Thyroid gland (tissue), 4 donors: ENCODE measurements around the gene SCD5. TPM values are rescaled to one million over a fixed set of nuclear protein-coding genes. Genes with fewer than 3 reads are reported as not detected.

ENCODE experiments used
- DNase-seq, 2 donors: peaks; one replicate each; pipeline ENCODE4 v3.0.0-alpha.2; 2019
- H3K27ac ChIP-seq, 3 donors: fragments of 200-600 bp; sonication (generic); 1 replicate in 2 of 3; 2 replicates in 1 of 3; pipeline ENCODE4 v1.5.1; 2016 to 2019; ENCODE audit warnings: mild to moderate bottlenecking in 1 of 3, moderate library complexity in 1 of 3
- H3K27me3 ChIP-seq: fragments of 200-600 bp; sonication (generic); one replicate; pipeline ENCODE4 v1.5.1; 2019
- H3K36me3 ChIP-seq, 2 donors: fragments of 200-600 bp; sonication (generic); one replicate each; pipeline ENCODE4 v1.5.1; 2016 to 2019
- H3K4me1 ChIP-seq, 2 donors: fragments of 200-600 bp; sonication (generic); one replicate each; pipeline ENCODE4 v1.5.1; 2017 to 2019
- H3K4me3 ChIP-seq, 3 donors: fragments of 200-600 bp; sonication (generic); replicated peaks in 1 of 3; 1 replicate in 2 of 3; 2 replicates in 1 of 3; pipeline ENCODE4 v1.5.1; 2016; ENCODE audit warnings: mild to moderate bottlenecking in 1 of 3
- H3K9me3 ChIP-seq: fragments of 200-600 bp; sonication (generic); one replicate; pipeline ENCODE4 v1.5.1; 2017
- CTCF ChIP-seq, 6 experiments: fragments of 200-600 bp in 3 of 6; fragments of 450-650 bp in 3 of 6; sonication (generic) in 3 of 6; IDR thresholded peaks; one replicate each; pipeline ENCODE4 v1.5.1; 2016 to 2019; ENCODE audit warnings: antibody characterized with exemption in 6 of 6, mild to moderate bottlenecking in 2 of 6, inconsistent platforms in 1 of 6, moderate library complexity in 1 of 6
- POLR2A ChIP-seq, 2 donors: fragments of 450-650 bp; IDR thresholded peaks; one replicate each; pipeline ENCODE4 v1.6.1; 2017; ENCODE audit warnings: antibody characterized with exemption in 2 of 2, mild to moderate bottlenecking in 2 of 2, moderate library complexity in 1 of 2
- WGBS, 2 donors: methylation state at CpG; one replicate each; pipeline ENCODE4 v1.1.5; 2017; 5-methylcytosine and 5-hydroxymethylcytosine counted together
- intact Hi-C: fragments of 100-400 bp; cut with DNase I; formaldehyde crosslinking; loops from one replicate; pipeline ENCODE4 v1.15.1; 2023
- total RNA-seq, 4 donors: library from RNA; depleted of rRNA; stranded (reverse); fragments of >200 nt; gene quantifications; one replicate each; pipeline ENCODE4 v1.2.3, GENCODE V29; 2016

SCD5 gene
- total RNA-seq, 4 donors from 2014 or later: 47.0 to 96.4 (median 54.8) TPM

- no peaks in the 10 kb centered on the region for H3K36me3 ChIP-seq
- H3K27ac ChIP-seq: no peak overlapping the region
- intact Hi-C loops: no loop called here
- no peak for DNase-seq
- no peaks in the 10 kb centered on the region for H3K9me3 ChIP-seq
- WGBS, 2 donors: 84 to 90% methylated on average over 4 of the region's 4 CpGs
- no peak overlapping the region for H3K4me3 ChIP-seq
- no peaks in the 10 kb centered on the region for H3K27me3 ChIP-seq
- no peak for TF ChIP-seq POLR2A (IDR thresholded peaks at IDR 0.05)
- no peak for TF ChIP-seq CTCF (IDR thresholded peaks at IDR 0.05)
- peaks cover 10 to 15% of the 10 kb centered on the region in 2 donors for H3K4me1 ChIP-seq
Measured at GRCh38 chr4:82694892-82695291, 103.7 kb downstream of the SCD5 start.

- no peaks in the 10 kb centered on the region for H3K36me3 ChIP-seq
- no peak overlapping the region for H3K4me3 ChIP-seq
- no peak for DNase-seq
- H3K4me1 ChIP-seq: peaks cover 10 to 15% of the 10 kb centered on the region in 2 donors
- intact Hi-C loops: no loop called here
- H3K27ac ChIP-seq: no peak overlapping the region
- H3K27me3 ChIP-seq: no peaks in the 10 kb centered on the region
- H3K9me3 ChIP-seq: no peaks in the 10 kb centered on the region
- TF ChIP-seq POLR2A (IDR thresholded peaks at IDR 0.05) (no peak), CTCF (IDR thresholded peaks at IDR 0.05) (no peak)
- WGBS, 2 donors: 86 to 91% methylated on average over 8 of the region's 8 CpGs
Measured at GRCh38 chr4:82694046-82694445, 104.5 kb downstream of the SCD5 start.

GRCh38 chr4:82692101-82692780 is 106.4 kb downstream of the SCD5 start:
- no peak for TF ChIP-seq POLR2A (IDR thresholded peaks at IDR 0.05)
- TF ChIP-seq CTCF (IDR thresholded peaks at IDR 0.05): no peak
- Histone ChIP-seq H3K9me3 (no peaks in the 10 kb centered on the region), H3K27ac (peak overlapping the region; percentile 13 to 58 (median 20)), H3K36me3 (no peaks in the 10 kb centered on the region), H3K4me1 (peaks cover 10 to 15% of the 10 kb centered on the region in 2 donors), H3K27me3 (no peaks in the 10 kb centered on the region), H3K4me3 (no peak overlapping the region)
- peak; percentile 76 to 87 for DNase-seq
- WGBS, 2 donors: 54 to 92% methylated on average over 7 to 8 of the region's 18 CpGs
- intact Hi-C loops: no loop called here

GRCh38 chr4:82691431-82691830 is 107.2 kb downstream of the SCD5 start:
- H3K36me3 ChIP-seq: no peaks in the 10 kb centered on the region
- no peak overlapping the region for H3K4me3 ChIP-seq
- H3K27ac ChIP-seq: no peak overlapping the region
- TF ChIP-seq CTCF (IDR thresholded peaks at IDR 0.05) (no peak), POLR2A (IDR thresholded peaks at IDR 0.05) (no peak)
- H3K4me1 ChIP-seq: peaks cover 10 to 15% of the 10 kb centered on the region in 2 donors
- DNase-seq: no peak
- H3K9me3 ChIP-seq: no peaks in the 10 kb centered on the region
- 91 to 94% methylated on average over 2 of the region's 2 CpGs for WGBS, 2 donors
- intact Hi-C loops: no loop called here
- no peaks in the 10 kb centered on the region for H3K27me3 ChIP-seq

- Histone ChIP-seq H3K36me3 (no peaks in the 10 kb centered on the region), H3K27ac (no peak overlapping the region), H3K4me3 (no peak overlapping the region), H3K27me3 (no peaks in the 10 kb centered on the region), H3K9me3 (no peaks in the 10 kb centered on the region), H3K4me1 (peaks cover 10 to 26% of the 10 kb centered on the region in 2 donors)
- intact Hi-C loops: no loop called here
- WGBS, 2 donors: 85 to 86% methylated on average over 6 of the region's 6 CpGs
- DNase-seq: no peak
- TF ChIP-seq CTCF (IDR thresholded peaks at IDR 0.05): no peak
- TF ChIP-seq POLR2A (IDR thresholded peaks at IDR 0.05): no peak
Measured at GRCh38 chr4:82688091-82688795, 110.4 kb downstream of the SCD5 start.
